A673 (cell line): ENCODE results near the gene DZIP3.

Experiments used
- CTCF ChIP-seq: fragments of 300-800, 200-600 bp; sonication (generic); conservative IDR thresholded peaks from 2 replicates; pipeline ENCODE4 v1.5.1; 2017; ENCODE audit warnings: low read depth, mild to moderate bottlenecking, antibody characterized with exemption, low read length, moderate library complexity, mixed read lengths
- EZH2 ChIP-seq: fragments of 200-600 bp; sonication (generic); IDR thresholded peaks from 2 replicates; pipeline ENCODE4 v1.6.1; 2017; ENCODE audit warnings: borderline replicate concordance, low read depth, mild to moderate bottlenecking, mixed read lengths, antibody characterized with exemption, low read length; ENCODE audit not compliant: poor library complexity, severe bottlenecking

GRCh38 chr3:108728934-108729333 is 139.4 kb downstream of the DZIP3 start:
- TF ChIP-seq CTCF (no peak), EZH2 (no peak)
